Retinal pigment epithelial cell (primary cell): ENCODE results near the gene TRIO.

Source experiments
- DNase-seq: peaks from one replicate; pipeline ENCODE4 v3.0.0-alpha.2; 2010; ENCODE audit warnings: low read depth
- H3K4me3 ChIP-seq: 2 replicates; pipeline ENCODE4 v1.5.1; 2011; ENCODE audit warnings: mild to moderate bottlenecking, low read length, control low read depth, moderate library complexity
- CTCF ChIP-seq: conservative IDR thresholded peaks from 2 replicates; pipeline ENCODE4 v1.5.1; 2011; ENCODE audit warnings: low read depth, low read length, control low read depth, inconsistent platforms

TRIO gene

DNA sequence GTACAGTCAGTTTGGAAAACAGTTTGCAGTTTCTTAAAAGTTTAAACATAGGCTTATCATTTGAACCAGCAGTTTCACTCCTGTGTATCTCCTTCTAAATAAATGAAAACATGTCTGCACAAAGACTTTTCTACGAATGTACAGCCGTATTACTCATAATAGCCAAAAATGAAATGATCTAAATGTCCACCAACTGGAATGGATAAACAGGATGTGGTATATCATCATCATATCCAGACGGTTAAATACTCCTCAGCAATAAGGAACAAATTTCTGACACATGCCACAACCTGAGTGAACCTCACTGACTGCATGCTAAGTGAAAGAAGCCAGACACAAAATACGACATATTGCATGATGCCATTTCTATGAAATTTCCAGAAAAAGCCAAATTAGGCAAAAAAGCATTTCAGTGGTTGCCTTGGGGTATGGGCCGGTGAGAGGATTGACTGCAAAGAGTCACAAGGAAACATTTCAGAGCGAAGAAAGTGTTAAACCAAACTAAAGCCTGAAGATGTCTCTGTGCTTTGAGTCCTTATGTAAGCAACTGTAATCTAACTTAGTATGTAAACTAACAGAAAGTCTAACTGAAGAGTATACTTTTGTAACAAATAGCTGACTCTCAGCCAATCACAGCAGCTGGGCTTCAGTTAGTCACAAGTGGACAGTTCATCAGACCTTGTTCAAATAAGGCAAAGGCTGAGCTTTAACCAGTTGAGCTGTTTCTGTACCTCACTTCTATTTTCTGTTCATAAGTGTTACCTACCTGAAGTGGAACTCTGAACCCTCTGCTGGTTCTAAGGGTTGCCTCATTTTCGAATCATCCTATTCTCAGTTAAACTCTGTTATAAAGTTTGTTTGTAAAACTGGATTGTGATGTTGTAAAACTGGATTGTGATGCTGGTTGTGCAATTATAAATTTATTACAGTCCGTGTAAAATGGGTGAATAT, 65.2 kb downstream of the TRIO start:
- no peak for TF ChIP-seq CTCF
- DNase-seq = no peak
- no peak overlapping the region for H3K4me3 ChIP-seq

DNA sequence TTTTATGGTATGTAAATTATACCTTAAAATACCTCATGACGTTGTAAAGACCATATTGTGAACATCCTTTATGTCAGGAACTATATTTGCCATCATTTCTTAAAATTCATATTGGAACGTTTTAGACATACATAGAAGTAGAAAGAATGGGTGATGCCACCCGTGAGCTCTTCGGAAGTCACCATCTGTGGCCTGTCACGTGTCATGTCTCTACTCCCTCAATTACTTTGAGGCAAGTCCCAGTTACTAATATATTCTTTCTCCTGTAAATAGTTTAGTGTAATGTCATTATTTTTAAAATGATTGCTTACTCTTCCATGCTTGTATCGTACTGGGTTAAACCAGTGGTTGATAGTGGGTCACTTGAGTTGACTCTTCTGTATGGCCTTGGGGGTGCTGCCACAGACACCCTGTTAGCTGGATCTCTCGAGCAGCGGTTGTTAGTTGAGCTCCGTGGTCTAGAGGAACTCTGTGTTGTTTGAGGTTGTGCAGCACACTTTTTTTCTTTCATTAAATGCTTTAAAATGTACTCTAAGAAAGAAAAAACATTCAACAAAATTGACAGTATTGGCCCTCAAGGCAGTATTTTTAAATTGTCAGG, 66.2 kb downstream of the TRIO start:
- no peak for TF ChIP-seq CTCF
- H3K4me3 ChIP-seq = no peak overlapping the region
- DNase-seq = no peak

GRCh38 chr5:14209836-14210235, 66.7 kb downstream of the TRIO start:
- no peak for TF ChIP-seq CTCF
- no peak for DNase-seq
- H3K4me3 ChIP-seq = no peak overlapping the region

DNA sequence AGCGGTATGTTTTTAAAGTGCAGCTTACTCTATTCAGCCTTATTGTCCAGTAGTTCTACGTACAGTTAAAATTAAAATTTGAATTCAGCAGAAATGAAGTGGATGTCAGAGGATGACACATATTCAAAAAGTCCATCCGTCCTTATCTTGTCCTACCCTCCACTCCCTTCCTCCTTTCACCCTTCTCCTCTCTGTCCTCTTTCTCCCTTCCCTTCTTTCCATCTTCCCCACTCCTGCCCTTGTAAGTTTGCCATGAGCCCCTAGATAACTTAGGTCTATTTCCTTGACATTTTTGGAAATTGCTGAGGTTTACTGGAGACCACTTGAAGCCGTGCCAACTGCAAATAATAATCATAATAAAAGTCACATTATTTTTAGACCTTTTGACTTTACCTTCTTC, 67.6 kb downstream of the TRIO start:
- no peak for DNase-seq
- H3K4me3 ChIP-seq = no peak overlapping the region
- TF ChIP-seq CTCF = no peak

- no peak for TF ChIP-seq CTCF
- no peak overlapping the region for H3K4me3 ChIP-seq
- DNase-seq = no peak
Observed at GRCh38 chr5:14211818-14212803, 69.0 kb downstream of the TRIO start.

DNA sequence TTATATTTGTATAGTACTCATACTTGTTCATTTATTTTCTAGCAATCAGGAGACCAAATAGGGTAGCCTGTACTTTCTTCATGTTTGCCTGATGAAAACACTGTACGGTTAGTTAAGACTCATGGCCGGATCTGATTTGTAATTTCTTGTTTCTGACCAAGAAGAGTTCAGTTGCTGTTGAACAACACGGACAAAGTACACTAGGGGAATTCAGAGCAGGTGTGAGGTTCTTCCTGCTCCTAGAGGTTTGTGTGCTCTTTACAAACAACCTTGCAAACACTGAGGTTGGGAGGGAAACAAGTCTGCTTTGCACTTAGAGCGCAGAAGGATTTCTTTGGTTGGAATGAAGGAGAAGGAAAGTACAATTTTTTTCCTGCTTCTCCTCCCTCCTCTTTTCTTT, 69.7 kb downstream of the TRIO start:
- H3K4me3 ChIP-seq = no peak overlapping the region
- no peak for TF ChIP-seq CTCF
- no peak for DNase-seq
